Keratinocyte (primary cell): ENCODE results near the gene LRRC17.

Source experiments
- CTCF ChIP-seq, 3 experiments: IDR thresholded peaks in 1 of 3; conservative IDR thresholded peaks in 1 of 3; optimal IDR thresholded peaks in 1 of 3; 2 replicates in 2 of 3; 3 replicates in 1 of 3; pipeline versions ENCODE3 to v1.5.1; 2011; ENCODE audit warnings: low read length in 3 of 3, mild to moderate bottlenecking in 3 of 3, moderate library complexity in 2 of 3, control low read depth in 1 of 3, inconsistent platforms in 1 of 3; ENCODE audit not compliant: insufficient read depth in 2 of 3; ENCODE audit errors: extremely low read depth in 1 of 3
- EZH2 ChIP-seq: IDR thresholded peaks from one replicate; pipeline ENCODE4 v1.6.1; 2012; ENCODE audit warnings: inconsistent platforms, mild to moderate bottlenecking, low read length, moderate library complexity

- TF ChIP-seq CTCF (optimal IDR thresholded peaks at IDR 0.05 in 1 of 3, IDR thresholded peaks at IDR 0.05 in 1 of 3, conservative IDR thresholded peaks at IDR 0.05 in 1 of 3; ENCODE audit: extremely low read depth in 1 of 3, insufficient read depth in 2 of 3, low read length in 3 of 3) (no peak), EZH2 (no peak)
Measured at GRCh38 chr7:102943423-102944169, 30.8 kb downstream of the LRRC17 start.
